ENCODE measurements around the gene HNRNPAB.
"Not testable (repeated sequence)": the region's sequence is repeated elsewhere in the genome, so short reads cannot be mapped to it uniquely, and the experiment has no call there.

The HNRNPAB gene

DNA sequence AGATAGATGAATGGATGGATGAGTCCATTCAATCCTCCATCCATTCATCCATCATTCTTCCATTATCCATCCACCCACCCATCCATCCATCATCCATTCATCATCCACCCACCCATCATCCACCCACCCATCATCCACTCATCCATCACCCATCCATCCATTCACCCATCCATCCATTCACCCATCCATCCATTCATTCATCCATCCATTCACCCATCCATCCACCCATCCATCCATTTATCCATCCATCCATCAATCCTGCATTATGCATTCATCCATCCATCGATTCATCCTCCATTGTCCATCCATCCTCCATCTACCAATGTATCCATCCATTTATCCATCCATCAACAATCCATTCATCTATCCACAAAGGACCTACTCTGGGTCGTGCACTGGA is 41.1 kb downstream of the HNRNPAB start:
- no peak for DNase-seq (ENCODE audit: low read depth)

DNA sequence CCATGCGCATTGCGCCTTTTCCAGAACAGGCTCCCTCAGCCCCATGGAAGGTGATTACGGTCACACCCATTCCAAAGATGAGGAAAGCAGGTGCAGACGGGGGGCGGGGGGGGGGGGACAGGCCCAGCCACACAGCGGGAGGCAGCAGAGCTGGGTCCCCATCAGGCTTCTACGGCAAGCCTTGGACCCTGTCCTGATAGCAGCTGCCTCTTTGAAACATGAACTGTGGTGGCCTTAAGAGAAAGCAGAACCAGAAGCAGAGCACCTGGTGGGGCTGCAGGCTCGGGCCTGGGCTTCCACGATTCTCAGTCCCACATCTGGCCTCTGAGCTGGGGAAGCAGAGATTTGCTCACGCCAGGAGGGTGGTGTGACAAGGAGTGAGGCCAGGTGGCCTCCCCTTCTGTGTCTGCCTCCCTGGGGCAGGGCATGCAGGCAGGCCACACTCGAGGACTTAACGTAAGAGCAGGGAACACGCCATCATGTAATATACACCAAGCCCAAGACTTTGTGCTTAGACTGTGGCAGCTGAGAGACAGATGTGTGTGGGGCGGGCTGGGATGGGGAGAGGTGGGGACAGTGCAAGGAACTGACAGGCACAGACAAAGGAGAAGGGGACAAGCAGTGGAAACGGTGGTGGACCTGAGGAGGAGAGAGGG is 42.4 kb downstream of the HNRNPAB start:
- no peak for DNase-seq (ENCODE audit: low read depth)

DNA sequence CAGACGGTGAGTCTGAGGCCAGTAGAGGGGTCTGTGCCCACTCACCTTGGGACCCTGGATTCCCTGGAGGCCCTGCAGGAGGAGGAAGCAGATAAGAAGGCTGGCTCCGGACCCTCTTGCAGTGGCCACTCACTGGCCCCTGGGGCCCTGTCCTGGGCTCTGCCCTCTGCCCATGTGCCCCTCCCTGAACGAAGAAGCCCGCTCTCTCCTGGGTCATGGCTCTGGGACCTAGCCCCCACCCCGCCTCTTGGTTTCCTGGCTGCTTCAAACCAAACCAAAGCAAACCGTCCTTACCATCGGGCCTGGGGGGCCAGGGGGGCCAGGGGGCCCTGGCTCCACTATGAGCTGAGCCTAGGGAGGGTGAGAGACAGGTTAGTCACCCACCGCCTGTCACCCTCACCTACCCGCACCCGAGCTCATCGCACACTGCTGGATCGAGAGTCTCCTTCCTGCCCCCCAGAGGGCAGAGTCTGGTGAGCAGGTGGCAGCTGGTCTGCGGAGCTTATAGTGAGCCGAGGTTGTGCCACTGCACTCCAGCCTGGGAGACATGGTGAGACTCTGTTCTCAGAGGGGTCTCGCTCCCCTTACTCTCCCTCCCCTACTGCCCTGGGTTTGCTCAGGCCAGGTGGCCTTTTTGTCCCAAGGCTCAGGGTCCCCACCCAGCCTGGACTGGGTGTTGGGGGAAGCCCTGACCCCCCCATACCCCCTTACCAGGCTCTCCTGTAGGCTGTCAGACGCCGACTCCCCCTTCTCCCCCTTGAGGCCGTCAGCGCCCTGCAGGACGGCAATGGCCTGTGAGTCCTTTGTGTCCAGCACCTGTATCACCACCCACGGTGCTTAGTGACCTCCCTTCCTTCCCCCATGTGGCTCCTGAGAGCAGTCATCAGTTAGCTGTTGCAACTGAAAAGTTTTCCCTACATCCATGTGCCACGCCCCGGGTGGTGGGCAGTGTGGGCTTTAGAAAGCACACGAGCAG is 43.4 kb downstream of the HNRNPAB start:
- DNase-seq (ENCODE audit: low read depth): no peak

DNA sequence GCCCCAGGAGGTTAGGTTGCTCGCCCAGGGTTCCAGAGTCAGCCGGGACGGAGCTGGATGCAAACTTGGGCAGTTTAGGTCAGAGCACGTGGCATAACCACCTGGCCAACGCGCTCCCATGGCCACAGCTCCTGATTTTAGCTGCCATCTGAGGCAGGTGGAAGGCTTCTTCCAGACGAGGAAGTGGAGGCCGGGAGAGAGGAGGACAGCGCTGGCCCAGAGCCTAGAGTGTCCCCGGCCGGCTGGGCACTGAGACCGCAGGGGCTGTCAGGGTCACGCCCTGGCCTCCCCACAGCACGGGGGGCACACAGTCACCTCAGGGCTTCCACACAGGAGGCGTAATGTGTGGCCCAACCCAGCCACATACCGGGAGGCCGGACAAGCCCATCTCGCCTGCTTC is 44.4 kb downstream of the HNRNPAB start:
- no peak for DNase-seq (ENCODE audit: low read depth)

DNA sequence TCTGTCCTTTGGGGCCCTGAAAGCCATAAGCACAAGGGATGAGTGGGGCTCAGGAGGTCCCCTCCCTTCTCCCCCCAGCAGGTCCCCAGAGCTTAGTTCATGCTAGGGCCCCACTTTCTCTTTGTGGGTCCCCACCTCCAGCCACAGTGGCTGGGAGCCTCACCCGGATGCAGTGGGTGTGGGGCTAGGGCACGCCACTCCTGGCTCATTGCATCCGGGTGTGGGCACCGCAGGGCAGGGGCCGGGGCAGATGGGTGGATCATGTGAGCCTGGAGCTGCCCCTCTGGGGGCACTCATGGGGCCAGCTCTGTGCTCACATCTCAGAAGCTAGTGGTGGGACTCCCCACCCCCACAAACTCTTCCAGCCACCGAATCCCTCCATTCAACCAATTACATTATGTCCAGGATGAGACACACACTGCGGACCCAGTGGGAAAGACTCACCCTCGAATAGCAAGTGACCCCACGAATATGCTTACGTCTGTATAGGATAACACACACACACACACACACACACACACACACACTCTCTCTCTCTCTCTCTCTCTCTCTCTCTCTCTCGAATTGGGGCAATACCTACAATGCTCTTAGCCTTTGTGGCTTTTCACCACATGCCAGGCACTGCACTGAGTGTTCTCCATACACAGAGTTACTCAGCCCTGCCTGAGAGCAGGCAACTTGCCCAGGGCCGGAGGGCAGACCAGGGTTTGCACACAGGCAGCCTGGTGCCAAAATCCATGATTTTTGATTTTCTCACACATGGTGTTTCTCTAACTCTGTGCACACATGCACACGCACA is 45.1 kb downstream of the HNRNPAB start:
- no peak for DNase-seq (ENCODE audit: low read depth)

DNA sequence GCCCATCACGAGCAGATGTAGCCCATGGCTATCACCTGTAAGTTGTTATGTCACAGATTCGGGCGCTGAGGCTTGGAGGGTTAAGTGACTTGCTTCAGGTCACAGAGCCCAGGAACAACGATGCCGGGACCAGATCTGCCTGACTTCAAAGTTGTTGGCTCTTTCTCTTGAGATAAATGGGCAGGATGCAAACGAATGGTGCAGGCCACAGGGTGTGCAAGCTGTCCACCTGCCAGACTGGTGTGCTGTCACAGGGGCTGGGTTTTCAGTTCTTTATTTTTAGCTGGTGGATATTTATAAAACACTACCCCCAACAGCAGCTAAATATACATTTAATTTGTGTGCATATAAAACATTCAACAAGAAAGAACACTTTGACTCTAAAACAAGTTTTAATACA is 45.9 kb downstream of the HNRNPAB start:
- DNase-seq (ENCODE audit: low read depth): no peak

DNA sequence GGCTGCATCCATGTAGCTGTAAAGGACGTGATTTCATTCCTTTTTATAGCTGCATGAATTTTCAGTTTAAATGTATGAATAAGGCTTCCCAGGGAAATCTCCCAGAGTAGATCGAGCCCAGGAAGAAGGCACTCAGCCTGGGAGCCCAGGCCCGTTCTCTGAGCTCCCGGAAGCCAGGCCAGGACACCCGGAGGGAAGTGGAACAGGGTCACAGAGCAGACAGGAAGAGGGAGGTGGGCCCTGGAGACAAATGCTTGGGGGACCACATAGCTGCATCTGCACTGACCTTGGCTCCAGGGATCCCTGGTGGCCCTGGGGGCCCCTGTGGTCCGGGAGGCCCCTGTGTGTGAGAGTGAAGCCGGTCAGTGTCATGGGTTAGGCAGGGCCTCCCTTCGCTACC is 47.9 kb downstream of the HNRNPAB start:
- DNase-seq (ENCODE audit: low read depth): no peak

DNA sequence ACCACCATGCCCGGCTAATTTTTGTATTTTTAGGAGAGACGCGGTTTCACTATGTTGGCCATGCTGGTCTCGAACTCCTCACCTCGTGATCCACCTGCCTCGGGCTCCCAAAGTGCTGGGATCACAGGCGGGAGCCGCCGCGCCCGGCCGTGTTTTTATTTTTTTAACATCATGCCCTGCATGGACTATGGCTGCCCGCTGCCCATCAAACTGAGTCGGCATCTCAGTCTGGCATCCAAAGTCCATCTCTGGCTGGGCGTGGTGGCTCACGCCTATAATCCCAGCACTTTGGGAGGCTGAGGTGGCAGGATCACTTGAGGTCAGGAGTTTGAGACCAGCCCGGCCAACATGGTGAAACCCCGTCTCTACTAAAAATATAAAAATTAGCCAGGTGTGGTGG is 49.3 kb downstream of the HNRNPAB start:
- not testable (repeated sequence) for DNase-seq (ENCODE audit: low read depth)

DNA sequence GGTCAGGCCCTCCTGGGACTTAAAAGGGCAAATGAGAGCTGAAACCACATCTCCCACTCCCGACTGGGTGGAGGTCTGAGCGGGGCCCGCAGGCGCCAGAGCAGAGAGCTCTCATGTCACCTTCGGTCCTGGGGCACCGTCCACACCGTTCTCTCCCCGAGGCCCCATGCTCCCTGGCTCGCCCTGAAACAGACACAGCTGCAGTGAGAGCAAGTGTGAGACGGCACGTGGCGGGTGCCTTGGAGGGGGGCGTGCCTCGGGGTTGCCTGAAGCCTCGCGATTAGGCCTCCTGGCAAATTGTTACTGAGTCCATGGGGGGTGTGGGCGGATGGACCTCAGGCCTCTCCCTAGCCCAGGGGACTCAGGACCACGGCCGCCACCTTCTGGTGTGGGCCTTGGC is 52.4 kb downstream of the HNRNPAB start:
- no peak for DNase-seq (ENCODE audit: low read depth)

DNA sequence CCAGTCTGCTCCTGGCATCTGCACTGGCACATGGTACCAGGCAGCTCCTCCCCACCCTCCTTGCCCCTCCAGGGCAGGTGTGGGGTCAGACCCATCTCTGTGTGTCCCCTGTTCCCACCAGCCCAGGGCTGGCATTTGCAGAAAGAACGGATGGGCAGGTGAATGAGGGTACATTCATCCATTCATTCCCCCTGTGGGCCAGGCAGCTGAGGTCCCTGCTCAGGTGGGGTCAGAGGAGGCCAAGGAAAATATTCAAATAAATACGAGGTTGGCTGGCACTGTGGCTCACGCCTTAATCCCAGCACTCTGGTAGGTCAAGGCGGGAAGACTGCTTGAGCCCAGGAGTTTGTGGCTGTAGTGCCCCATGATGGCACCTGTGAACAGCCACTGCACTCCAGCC is 53.3 kb downstream of the HNRNPAB start:
- DNase-seq (ENCODE audit: low read depth): no peak

DNA sequence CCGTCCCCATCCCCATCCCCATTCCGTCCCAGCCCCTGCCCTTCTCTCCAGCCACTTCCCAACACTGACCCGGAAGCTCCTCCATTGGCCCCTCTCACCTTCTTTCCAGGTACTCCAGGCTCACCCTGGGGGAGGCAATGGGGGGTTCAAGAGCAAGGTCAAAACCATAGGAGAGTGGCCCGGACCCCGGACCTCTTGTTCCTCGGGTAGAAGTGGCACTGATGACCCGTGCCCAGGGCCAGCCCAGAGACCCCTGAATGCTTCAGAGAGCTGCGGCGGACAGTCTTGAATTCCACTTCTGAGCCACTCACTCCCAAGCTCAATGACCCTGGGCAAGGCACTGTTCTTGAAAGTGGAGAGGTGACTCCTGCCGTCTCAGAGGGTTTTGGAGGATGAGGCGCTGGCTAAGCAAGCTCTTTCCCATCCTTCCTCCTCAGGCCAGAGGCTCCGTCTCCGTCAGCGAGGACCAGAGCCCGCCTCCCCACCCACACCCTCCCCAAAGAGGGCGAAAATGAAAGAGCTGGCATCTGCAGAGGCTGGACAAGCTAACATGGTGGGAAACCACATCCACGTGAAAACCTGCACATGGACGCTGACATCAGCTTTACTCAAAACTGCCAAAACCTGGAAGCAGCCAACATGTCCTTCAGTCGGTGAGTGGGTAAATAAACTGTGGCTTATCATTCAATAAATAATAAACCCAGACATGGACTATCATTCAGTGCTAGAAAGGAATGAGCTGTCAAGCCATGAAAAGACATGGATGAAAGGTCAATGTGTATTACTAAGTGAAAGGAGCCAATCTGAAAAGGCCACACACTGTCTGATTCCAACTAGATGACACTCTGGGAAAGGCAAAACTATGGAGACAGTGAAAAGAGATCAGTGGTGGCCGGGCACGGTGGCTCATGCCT is 55.5 kb downstream of the HNRNPAB start:
- DNase-seq (ENCODE audit: low read depth): no peak
